Endodermal cell (in vitro differentiated cells): ENCODE data around the gene SSBP1. TPM values are rescaled to one million over a fixed set of nuclear protein-coding genes. Genes with fewer than 3 reads are reported as not detected.

Experiments
- DNase-seq: peaks from one replicate; pipeline ENCODE4 v3.0.0-alpha.2; 2017
- H3K27ac ChIP-seq: 2 replicates; pipeline ENCODE4 v1.5.1; 2013; ENCODE audit warnings: mild to moderate bottlenecking, low read depth, low read length, moderate library complexity
- H3K27me3 ChIP-seq: 2 replicates; pipeline ENCODE4 v1.6.1; 2013; ENCODE audit warnings: mild to moderate bottlenecking, low read length, moderate library complexity; ENCODE audit not compliant: insufficient read depth, control insufficient read depth, poor library complexity, severe bottlenecking
- H3K36me3 ChIP-seq: 2 replicates; pipeline ENCODE4 v1.7.0; 2013; ENCODE audit warnings: mild to moderate bottlenecking, low read length, moderate library complexity; ENCODE audit not compliant: control insufficient read depth, insufficient read depth
- H3K4me1 ChIP-seq: one replicate; pipeline ENCODE4 v1.7.0; 2013; ENCODE audit warnings: low read length; ENCODE audit not compliant: control insufficient read depth, insufficient read depth
- H3K4me3 ChIP-seq: 2 replicates; pipeline ENCODE4 v1.5.1; 2013; ENCODE audit warnings: mild to moderate bottlenecking, low read length, moderate library complexity
- H3K9ac ChIP-seq: 2 replicates; pipeline ENCODE4 v1.6.1; 2013; ENCODE audit warnings: mild to moderate bottlenecking, low read length, moderate library complexity; ENCODE audit not compliant: poor library complexity, severe bottlenecking; ENCODE audit errors: extremely low read depth
- H3K9me3 ChIP-seq: 2 replicates; pipeline ENCODE4 v1.6.1; 2013; ENCODE audit warnings: mild to moderate bottlenecking, low read length, moderate library complexity; ENCODE audit not compliant: control insufficient read depth
- H3K27ac Mint-ChIP-seq: 2 replicates; pipeline ENCODE4 v1.8.0; 2020; ENCODE audit warnings: mixed read lengths
- H3K27me3 Mint-ChIP-seq: 2 replicates; pipeline ENCODE4 v1.8.0; 2021; ENCODE audit warnings: mild to moderate bottlenecking, mixed read lengths; ENCODE audit not compliant: insufficient read depth
- H3K36me3 Mint-ChIP-seq: 2 replicates; pipeline ENCODE4 v1.8.0; 2020; ENCODE audit warnings: low read depth, mixed read lengths
- H3K4me1 Mint-ChIP-seq: 2 replicates; pipeline ENCODE4 v1.8.0; 2020; ENCODE audit warnings: mixed read lengths
- H3K4me3 Mint-ChIP-seq: 2 replicates; pipeline ENCODE4 v1.8.0; 2020; ENCODE audit warnings: mild to moderate bottlenecking, moderate library complexity, mixed read lengths
- H3K9me3 Mint-ChIP-seq: 2 replicates; pipeline ENCODE4 v1.8.0; 2020; ENCODE audit warnings: mild to moderate bottlenecking, mixed read lengths
- CTCF ChIP-seq: fragments of 200-600 bp; sonication (generic); conservative IDR thresholded peaks from 2 replicates; pipeline ENCODE4 v1.5.0; 2021; ENCODE audit warnings: antibody characterized with exemption, mild to moderate bottlenecking
- WGBS, 2 experiments: methylation state at CpG; one replicate each; pipeline versions ENCODE4 v1.1.5 to v1.1.7; 2013; ENCODE audit warnings: missing lambda C conversion rate in 2 of 2, mixed read lengths in 1 of 2; ENCODE audit not compliant: insufficient coverage in 1 of 2, insufficient read length in 1 of 2; 5-methylcytosine and 5-hydroxymethylcytosine counted together
- total RNA-seq, 2 donors: library from RNA; stranded (reverse); fragmentation: NEBNext Ultra II Directional in 1 of 2; extraction: Animal tissue kit (Norgen Biotek cat#: 25700) in 1 of 2; gene quantifications; 2 replicates in 1 of 2; 3 replicates in 1 of 2; pipeline ENCODE4 v1.2.1, GENCODE V29; 2021

Gene SSBP1
- total RNA-seq, 2 donors from 2014 or later: 179 to 194 TPM

DNA sequence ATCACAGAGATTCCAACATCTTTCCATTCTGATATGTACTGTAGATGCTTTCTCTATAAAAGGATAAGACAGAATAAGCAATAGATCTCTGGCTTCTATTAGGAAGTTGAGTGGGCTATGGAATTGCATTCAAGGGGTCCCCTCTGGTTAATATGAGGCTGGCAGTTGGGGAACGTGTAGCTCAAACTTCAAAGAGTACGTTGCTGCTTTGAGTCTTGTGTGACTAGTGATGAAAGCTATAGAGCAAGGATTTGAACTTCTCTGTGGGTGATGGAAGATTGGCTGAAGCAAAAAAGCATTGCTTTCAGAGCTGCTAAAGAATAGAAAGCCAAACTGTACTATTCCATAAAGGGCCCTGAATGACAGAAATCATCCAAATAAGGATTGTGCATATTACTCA is 23.6 kb upstream of the SSBP1 start:
- H3K9ac ChIP-seq: no peak overlapping the region
- 65 to 88% methylated on average over 2 of the region's 2 CpGs for WGBS, 2 experiments
- H3K9me3 Mint-ChIP-seq: no peaks in the 10 kb centered on the region
- no peak for TF ChIP-seq CTCF
- no peaks in the 10 kb centered on the region for H3K36me3 ChIP-seq
- no peaks in the 10 kb centered on the region for H3K36me3 Mint-ChIP-seq
- no peaks in the 10 kb centered on the region for H3K27me3 Mint-ChIP-seq
- H3K9me3 ChIP-seq: no peaks in the 10 kb centered on the region
- no peak overlapping the region for H3K27ac ChIP-seq
- H3K27ac Mint-ChIP-seq: no peak overlapping the region
- peaks cover 4% of the 10 kb centered on the region for H3K4me1 ChIP-seq
- peaks cover 10% of the 10 kb centered on the region for H3K4me1 Mint-ChIP-seq
- H3K4me3 ChIP-seq: no peak overlapping the region
- H3K27me3 ChIP-seq: no peaks in the 10 kb centered on the region
- DNase-seq: no peak
- no peak overlapping the region for H3K4me3 Mint-ChIP-seq

DNA sequence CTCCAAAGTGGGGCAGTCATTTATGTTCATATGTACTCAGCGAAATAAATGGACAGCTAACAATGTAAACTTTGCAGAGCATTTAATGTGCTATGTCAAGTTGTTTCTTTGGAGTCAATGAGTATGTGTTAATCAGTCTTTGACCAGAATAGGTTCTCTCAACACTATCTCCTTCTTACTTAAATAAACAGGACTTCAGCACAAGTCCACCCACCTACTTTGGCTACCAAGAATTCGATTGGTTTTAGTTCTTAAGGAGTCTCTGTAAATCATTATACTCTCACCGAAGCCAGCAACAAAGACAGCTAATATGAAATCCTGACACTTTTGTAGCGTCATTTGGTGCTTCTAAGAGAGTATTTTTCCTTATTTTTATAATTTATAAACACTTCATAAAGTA is 23.1 kb upstream of the SSBP1 start:
- no peak overlapping the region for H3K9ac ChIP-seq
- H3K36me3 Mint-ChIP-seq: no peaks in the 10 kb centered on the region
- TF ChIP-seq CTCF: no peak
- no peaks in the 10 kb centered on the region for H3K27me3 Mint-ChIP-seq
- no peak for DNase-seq
- H3K9me3 ChIP-seq: no peaks in the 10 kb centered on the region
- H3K4me1 Mint-ChIP-seq: peaks cover 8% of the 10 kb centered on the region
- no peak overlapping the region for H3K27ac Mint-ChIP-seq
- 61 to 100% methylated on average over 1 to 3 of the region's 4 CpGs for WGBS, 2 experiments
- H3K27ac ChIP-seq: no peak overlapping the region
- no peaks in the 10 kb centered on the region for H3K27me3 ChIP-seq
- no peak overlapping the region for H3K4me3 ChIP-seq
- no peaks in the 10 kb centered on the region for H3K9me3 Mint-ChIP-seq
- H3K4me1 ChIP-seq: peaks cover 4% of the 10 kb centered on the region
- H3K36me3 ChIP-seq: no peaks in the 10 kb centered on the region
- H3K4me3 Mint-ChIP-seq: no peak overlapping the region

DNA sequence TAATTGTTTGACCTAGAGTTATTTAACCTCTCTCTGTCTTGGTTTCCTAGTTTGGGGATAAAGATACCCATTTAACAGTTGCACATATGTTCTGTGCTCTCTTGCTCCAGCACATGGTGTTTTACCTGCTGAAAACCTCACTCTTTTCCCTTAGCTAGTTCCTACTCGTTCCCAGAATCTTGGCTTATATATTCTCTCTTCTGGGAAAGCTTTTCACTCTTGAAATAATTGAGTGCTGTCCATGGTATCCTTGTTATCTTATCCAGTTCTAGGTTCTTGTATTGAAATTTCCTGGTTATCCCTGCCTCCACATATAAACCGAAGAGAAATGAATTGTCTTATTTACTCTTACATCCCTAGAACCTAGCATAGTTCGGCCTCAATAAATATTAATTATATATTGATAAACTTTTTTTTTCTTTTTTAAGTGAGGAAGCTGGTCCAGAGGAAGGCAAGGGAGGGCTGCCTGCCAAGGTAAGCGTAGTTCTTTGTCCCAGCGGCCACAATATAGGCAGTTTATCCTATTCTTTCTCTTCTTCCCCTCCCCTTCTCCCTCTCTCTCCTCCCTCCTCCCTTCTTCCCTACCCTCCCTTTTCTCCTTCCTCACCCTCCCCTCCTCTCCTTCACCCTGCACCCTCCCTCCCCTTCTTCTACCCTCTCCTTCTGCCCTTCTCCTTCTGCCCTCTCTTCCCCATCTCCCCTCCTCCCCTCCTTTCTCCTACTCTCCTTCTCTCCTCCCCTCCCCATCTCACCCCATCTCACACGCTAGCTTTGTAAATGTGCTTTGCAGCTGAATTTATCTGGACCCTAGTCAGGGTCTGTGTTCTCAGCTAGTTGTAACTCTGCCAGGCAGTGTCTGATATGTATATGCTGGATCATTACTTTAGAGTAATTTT is 22.1 kb upstream of the SSBP1 start:
- H3K4me3 Mint-ChIP-seq: no peak overlapping the region
- H3K36me3 Mint-ChIP-seq: no peaks in the 10 kb centered on the region
- DNase-seq: no peak
- Histone ChIP-seq H3K9ac (no peak overlapping the region), H3K36me3 (no peaks in the 10 kb centered on the region), H3K4me3 (no peak overlapping the region), H3K27me3 (no peaks in the 10 kb centered on the region), H3K9me3 (no peaks in the 10 kb centered on the region), H3K27ac (no peak overlapping the region), H3K4me1 (peaks cover 4% of the 10 kb centered on the region)
- no peak for TF ChIP-seq CTCF
- 73 to 83% methylated on average over 1 to 5 of the region's 6 CpGs for WGBS, 2 experiments
- no peak overlapping the region for H3K27ac Mint-ChIP-seq
- no peaks in the 10 kb centered on the region for H3K9me3 Mint-ChIP-seq
- no peaks in the 10 kb centered on the region for H3K27me3 Mint-ChIP-seq
- peaks cover 6% of the 10 kb centered on the region for H3K4me1 Mint-ChIP-seq
